AG04449 (cell line): ENCODE data around the gene NEMP2.
"Not testable (repeated sequence)": the region's sequence is repeated elsewhere in the genome, so short reads cannot be mapped to it uniquely, and the experiment has no call there.

Source experiments
- CTCF ChIA-PET: fragments of 350-600 bp; formaldehyde crosslinking; extraction: SDS; loops from one replicate; lab custom pipeline; 2021; ENCODE audit warnings: antibody characterized with exemption; lab: Yijun Ruan, JAX
- POLR2A ChIA-PET: fragments of 400-600, 350-600 bp; formaldehyde crosslinking; extraction: SDS; loops from one replicate; lab custom pipeline; 2020; ENCODE audit warnings: antibody characterized with exemption, inconsistent platforms; lab: Yijun Ruan, JAX
- DNase-seq: peaks from one replicate; pipeline ENCODE4 v3.0.0-alpha.2; 2010; ENCODE audit warnings: low read depth, low spot score
- H3K4me3 ChIP-seq: 2 replicates; pipeline ENCODE4 v1.5.1; 2011; ENCODE audit warnings: low read depth, mild to moderate bottlenecking, control low read depth, low read length
- CTCF ChIP-seq: IDR thresholded peaks from one replicate; pipeline ENCODE4 v1.5.1; 2011; ENCODE audit warnings: mild to moderate bottlenecking, moderate library complexity, low read length, control low read depth, inconsistent platforms; ENCODE audit not compliant: insufficient read depth; ENCODE audit errors: missing control alignments

Gene NEMP2

GRCh38 chr2:190514676-190515075, 19.8 kb downstream of the NEMP2 start:
- no peak for DNase-seq
- ChIA-PET CTCF (interaction anchor here (1.1 to 1.7 kb wide), 3 partner anchors 132 to 426 kb away, joined by 3 to 6 read pairs (median 4); partner anchors contain the start of gene HIBCH), POLR2A (no interaction called here)
- no peak overlapping the region for H3K4me3 ChIP-seq
- no peak for TF ChIP-seq CTCF

DNA sequence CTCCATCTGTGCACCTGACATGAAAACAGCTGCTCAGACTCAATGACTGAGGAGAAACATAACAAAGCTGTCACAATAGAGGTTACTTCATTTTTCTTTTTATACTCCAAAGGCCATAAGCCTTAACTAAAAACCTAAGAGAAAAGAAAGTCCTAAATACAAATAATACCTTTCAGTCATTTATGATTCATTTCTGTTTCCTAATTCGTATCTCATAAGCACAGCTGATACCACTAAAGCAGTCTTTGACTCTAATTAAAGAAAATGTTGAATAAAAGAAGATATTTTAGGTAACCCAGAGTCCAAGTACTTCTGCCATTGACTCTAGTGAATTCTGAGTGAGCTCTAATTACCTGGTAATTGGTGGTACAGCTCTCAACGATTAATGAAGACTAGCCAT, 20.6 kb downstream of the NEMP2 start:
- DNase-seq = no peak
- POLR2A ChIA-PET = no interaction called here
- CTCF ChIA-PET = interaction anchor here (1.1 to 1.7 kb wide), 3 partner anchors 131 to 425 kb away, joined by 3 to 6 read pairs (median 4); partner anchors contain the start of gene HIBCH
- no peak overlapping the region for H3K4me3 ChIP-seq
- no peak for TF ChIP-seq CTCF

DNA sequence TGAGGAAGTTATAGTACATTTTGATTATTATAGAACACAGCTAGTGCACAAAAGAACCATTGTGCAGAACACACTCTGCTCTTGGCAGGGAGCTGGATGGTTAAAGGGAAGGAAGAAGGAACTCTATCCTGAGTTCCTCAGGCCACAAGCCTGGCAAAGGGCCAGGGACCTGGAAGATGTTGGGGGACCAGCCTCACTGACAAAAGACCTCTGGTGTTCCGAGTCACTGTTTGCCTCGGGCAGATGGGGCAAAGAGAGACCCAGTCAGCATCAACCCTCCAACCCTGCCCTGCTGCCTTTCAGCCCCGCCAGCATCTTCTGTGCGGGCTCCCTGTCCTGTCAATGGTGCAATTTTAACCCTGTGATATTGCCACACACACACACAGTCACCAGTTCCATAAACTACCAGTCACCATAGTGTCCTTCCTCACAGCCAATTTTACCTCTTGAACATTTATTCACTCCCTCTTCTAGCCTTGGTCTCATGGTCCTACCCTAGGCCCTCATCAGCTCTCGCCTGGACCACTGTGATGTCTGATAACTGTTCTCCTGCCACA, 21.9 kb downstream of the NEMP2 start:
- no peak overlapping the region for H3K4me3 ChIP-seq
- no peak for TF ChIP-seq CTCF
- no peak for DNase-seq
- CTCF ChIA-PET = interaction anchor here (0.7 to 2.5 kb wide), 5 partner anchors 10 to 424 kb away, joined by 3 to 16 read pairs (median 4); no protein-coding TSS in a partner anchor
- POLR2A ChIA-PET = interaction anchor here (0.6 kb wide), 1 partner anchor 579 kb away, joined by 3 read pairs; no protein-coding TSS in a partner anchor

- no peak for DNase-seq
- no peak overlapping the region for H3K4me3 ChIP-seq
- CTCF ChIA-PET = interaction anchor here (0.7 to 2.6 kb wide), 13 partner anchors 9 to 487 kb away, joined by 3 to 16 read pairs (median 5); partner anchors contain the start of gene HIBCH
- POLR2A ChIA-PET = no interaction called here
- TF ChIP-seq CTCF = peak; percentile 26
Observed at GRCh38 chr2:190511104-190511503, 23.4 kb downstream of the NEMP2 start.

DNA sequence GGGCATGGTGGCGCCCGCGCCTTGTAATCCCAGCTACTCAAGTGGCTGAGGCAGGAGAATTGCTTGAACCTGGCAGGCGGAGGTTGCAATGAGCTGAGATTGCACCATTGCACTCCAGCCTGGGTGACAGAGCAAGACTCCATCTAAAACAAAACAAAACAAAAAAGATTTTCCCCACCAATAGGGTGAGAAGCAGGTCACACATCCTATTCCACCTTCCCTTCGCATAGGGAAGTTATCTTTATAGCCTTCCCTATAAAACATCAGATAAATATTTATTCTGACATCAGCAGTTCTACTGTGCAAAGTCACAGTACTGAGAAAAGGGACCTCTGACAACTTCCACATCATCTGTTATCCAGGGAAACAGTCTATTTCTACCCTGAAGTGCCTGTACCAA, 24.6 kb downstream of the NEMP2 start:
- CTCF ChIA-PET = interaction anchor here (0.6 to 2.9 kb wide), 5 partner anchors 163 to 427 kb away, joined by 3 to 16 read pairs (median 7); partner anchors contain the start of gene HIBCH
- DNase-seq, POLR2A ChIA-PET: not testable (repeated sequence)

DNA sequence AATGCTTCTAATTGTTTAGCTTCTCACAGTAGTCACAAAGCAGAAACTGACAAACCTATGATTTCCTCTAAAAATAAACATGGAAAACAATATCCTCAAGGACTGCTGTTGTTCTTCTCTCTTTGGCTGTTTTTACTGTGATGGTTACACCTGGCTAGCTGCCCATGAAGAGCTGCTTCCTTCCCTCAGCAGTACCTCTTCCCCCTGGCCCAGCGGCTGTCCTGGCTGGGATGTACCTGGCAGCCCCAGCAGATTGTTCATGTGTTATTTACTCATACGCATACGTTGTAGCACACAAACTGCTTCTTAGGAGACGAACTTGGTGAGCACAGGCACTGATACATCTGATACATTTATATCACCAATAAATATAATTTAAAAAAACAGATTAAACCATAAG, 27.4 kb downstream of the NEMP2 start:
- no peak overlapping the region for H3K4me3 ChIP-seq
- CTCF ChIA-PET = interaction anchor here (0.6 kb wide), 1 partner anchor 419 kb away, joined by 3 read pairs; no protein-coding TSS in a partner anchor
- DNase-seq = no peak
- POLR2A ChIA-PET = no interaction called here
- TF ChIP-seq CTCF = no peak

More for the DNA sequence above, 24.6 kb downstream of the NEMP2 start:
- H3K4me3 ChIP-seq = not testable (repeated sequence)

DNA sequence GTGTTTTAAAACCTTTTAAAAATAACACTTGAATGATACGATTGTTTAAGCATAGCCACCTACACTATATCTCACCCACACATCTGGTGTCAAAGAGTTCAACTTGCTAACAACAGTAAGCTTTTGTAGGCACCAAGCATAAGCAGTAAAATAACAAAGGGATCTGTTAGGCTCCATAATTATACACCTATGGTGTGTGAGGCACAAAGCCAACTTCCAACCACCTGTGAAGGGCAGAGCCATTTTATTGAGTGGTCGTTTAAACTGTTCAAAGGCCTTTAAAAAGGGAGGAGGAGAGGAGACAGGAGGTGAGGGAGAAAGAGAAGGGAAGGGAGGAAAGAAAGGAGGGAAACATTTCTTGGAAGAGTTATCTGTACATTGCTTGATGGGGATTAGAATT, 27.9 kb downstream of the NEMP2 start:
- no peak overlapping the region for H3K4me3 ChIP-seq
- ChIA-PET POLR2A (no interaction called here), CTCF (interaction anchor here (0.5 to 1.4 kb wide), 2 partner anchors 186 to 832 kb away, joined by 3 read pairs; partner anchors contain the start of gene ANKAR)
- TF ChIP-seq CTCF = no peak
- DNase-seq = no peak
